Neuronal stem cell (in vitro differentiated cells): ENCODE data around the gene PTCD1.
"Not testable (repeated sequence)": the region's sequence is repeated elsewhere in the genome, so short reads cannot be mapped to it uniquely, and the experiment has no call there.

Experiments used
- DNase-seq: peaks from one replicate; pipeline ENCODE4 v3.0.0-alpha.2; 2013; ENCODE audit warnings: low spot score
- H2AFZ ChIP-seq: one replicate; pipeline ENCODE4 v1.6.1; 2013; ENCODE audit warnings: mild to moderate bottlenecking, low read length, inconsistent platforms
- H2AK5ac ChIP-seq: 2 replicates; pipeline ENCODE4 v1.6.1; 2013; ENCODE audit warnings: low read depth, mild to moderate bottlenecking, inconsistent platforms, low read length, moderate library complexity, mixed read lengths
- H2BK120ac ChIP-seq: 2 replicates; pipeline ENCODE4 v1.6.1; 2013; ENCODE audit warnings: low read depth, mild to moderate bottlenecking, inconsistent platforms, low read length, moderate library complexity, mixed read lengths
- H2BK12ac ChIP-seq: one replicate; pipeline ENCODE4 v1.6.1; 2013; ENCODE audit warnings: low read length, inconsistent platforms
- H2BK15ac ChIP-seq: 2 replicates; pipeline ENCODE4 v1.6.1; 2013; ENCODE audit warnings: mild to moderate bottlenecking, low read length, inconsistent platforms, mixed read lengths
- H2BK5ac ChIP-seq: one replicate; pipeline ENCODE4 v1.6.1; 2013; ENCODE audit warnings: inconsistent platforms, mild to moderate bottlenecking, low read length, moderate library complexity
- H3K14ac ChIP-seq: one replicate; pipeline ENCODE4 v1.6.1; 2013; ENCODE audit warnings: low read length, inconsistent platforms
- H3K18ac ChIP-seq: 2 replicates; pipeline ENCODE4 v1.6.1; 2013; ENCODE audit warnings: low read length, inconsistent platforms
- H3K23ac ChIP-seq: 2 replicates; pipeline ENCODE4 v1.6.1; 2013; ENCODE audit warnings: low read depth, mild to moderate bottlenecking, mixed read lengths, low read length, inconsistent platforms; ENCODE audit not compliant: poor library complexity
- H3K27ac ChIP-seq: replicated peaks from 3 replicates; pipeline ENCODE4 v1.5.1; 2013; ENCODE audit warnings: low read length, inconsistent platforms
- H3K27me3 ChIP-seq, 3 experiments: 2 replicates each; pipeline ENCODE4 v1.6.1; 2013; ENCODE audit warnings: low read length in 3 of 3, mild to moderate bottlenecking in 2 of 3, inconsistent platforms in 1 of 3, low read depth in 1 of 3, mixed read lengths in 1 of 3, moderate library complexity in 1 of 3; ENCODE audit not compliant: control insufficient read depth in 3 of 3, insufficient read depth in 3 of 3
- H3K36me3 ChIP-seq, 2 donors: replicated peaks in 1 of 2; 2 replicates each; pipeline ENCODE4 v1.6.1; 2013; ENCODE audit warnings: low read length in 2 of 2; ENCODE audit not compliant: control insufficient read depth in 2 of 2, insufficient read depth in 2 of 2
- H3K4ac ChIP-seq: 2 replicates; pipeline ENCODE4 v1.6.1; 2013; ENCODE audit warnings: inconsistent platforms, mild to moderate bottlenecking, low read length, moderate library complexity
- H3K4me1 ChIP-seq, 2 donors: 1 replicate in 1 of 2; 2 replicates in 1 of 2; pipeline ENCODE4 v1.6.1; 2013; ENCODE audit warnings: low read length in 2 of 2, low read depth in 1 of 2; ENCODE audit not compliant: control insufficient read depth in 2 of 2, insufficient read depth in 1 of 2
- H3K4me2 ChIP-seq: one replicate; pipeline ENCODE4 v1.6.1; 2013; ENCODE audit warnings: mild to moderate bottlenecking, low read length, inconsistent platforms; ENCODE audit not compliant: insufficient read depth, poor library complexity, severe bottlenecking
- H3K4me3 ChIP-seq, 2 donors: 2 replicates each; pipeline ENCODE4 v1.5.1; 2013; ENCODE audit warnings: low read length in 2 of 2, mild to moderate bottlenecking in 2 of 2, inconsistent platforms in 1 of 2, moderate library complexity in 1 of 2
- H3K79me1 ChIP-seq: one replicate; pipeline ENCODE4 v1.6.1; 2013; ENCODE audit warnings: low read depth, mild to moderate bottlenecking, inconsistent platforms, low read length, moderate library complexity
- H3K9ac ChIP-seq: one replicate; pipeline ENCODE4 v1.6.1; 2013; ENCODE audit warnings: mild to moderate bottlenecking, low read depth, low read length, inconsistent platforms; ENCODE audit not compliant: poor library complexity
- H3K9me3 ChIP-seq, 2 donors: replicated peaks in 1 of 2; 2 replicates each; pipeline versions ENCODE3 to v1.6.1; 2013; ENCODE audit warnings: low read length in 2 of 2, mild to moderate bottlenecking in 2 of 2, inconsistent platforms in 1 of 2, low read depth in 1 of 2, mixed read lengths in 1 of 2, moderate library complexity in 1 of 2; ENCODE audit not compliant: control insufficient read depth in 2 of 2, insufficient read depth in 1 of 2
- H4K8ac ChIP-seq: one replicate; pipeline ENCODE4 v1.6.1; 2013; ENCODE audit warnings: low read depth, mild to moderate bottlenecking, inconsistent platforms, low read length, moderate library complexity
- H4K91ac ChIP-seq: one replicate; pipeline ENCODE4 v1.6.1; 2013; ENCODE audit warnings: low read length, low read depth, mild to moderate bottlenecking, inconsistent platforms; ENCODE audit not compliant: poor library complexity
- WGBS, 2 donors: extraction: QIAGEN DNeasy Blood & Tissue Kit; methylation state at CpG; one replicate each; pipeline ENCODE4 v1.1.7; 2013; ENCODE audit warnings: missing lambda C conversion rate in 2 of 2, mixed read lengths in 1 of 2; ENCODE audit not compliant: insufficient read length in 2 of 2, insufficient replicate concordance in 1 of 2; ENCODE audit errors: extremely low coverage in 2 of 2; 5-methylcytosine and 5-hydroxymethylcytosine counted together

PTCD1 gene

GRCh38 chr7:99418260-99418659 lies 20.3 kb downstream of the PTCD1 start:
- Histone ChIP-seq H2AK5ac (no peak overlapping the region), H4K8ac (no peak overlapping the region), H2BK15ac (no peak overlapping the region), H4K91ac (no peak overlapping the region), H3K18ac (no peak overlapping the region), H3K79me1 (peaks cover 5% of the 10 kb centered on the region), H3K4ac (no peak overlapping the region), H3K4me1 (no peaks in the 10 kb centered on the region), H3K9me3 (no peaks in the 10 kb centered on the region), H3K14ac (no peak overlapping the region), H3K27ac (no peak overlapping the region), H2BK12ac (no peak overlapping the region), H3K27me3 (no peaks in the 10 kb centered on the region), H3K36me3 (peaks cover 47 to 96% of the 10 kb centered on the region in 2 donors), H2AFZ (no peak overlapping the region), H2BK120ac (no peak overlapping the region), H3K4me2 (no peak overlapping the region), H3K23ac (no peak overlapping the region), H3K9ac (no peak overlapping the region), H3K4me3 (no peak overlapping the region), H2BK5ac (no peak overlapping the region)
- WGBS, 2 donors, result no CpG with 5 or more reads among the region's 9 CpGs
- no peak for DNase-seq

GRCh38 chr7:99415513-99416127 lies 23.0 kb downstream of the PTCD1 start:
- H2BK120ac ChIP-seq, H2BK15ac ChIP-seq, DNase-seq, H3K4me3 ChIP-seq, H2AK5ac ChIP-seq, H3K27me3 ChIP-seq, H4K8ac ChIP-seq, H3K4me2 ChIP-seq, H2BK5ac ChIP-seq, H3K79me1 ChIP-seq, H3K4me1 ChIP-seq, H3K18ac ChIP-seq, H3K27ac ChIP-seq, H3K4ac ChIP-seq, H2BK12ac ChIP-seq, H4K91ac ChIP-seq, H3K23ac ChIP-seq, H3K9ac ChIP-seq, H2AFZ ChIP-seq, H3K9me3 ChIP-seq, H3K14ac ChIP-seq: not testable (repeated sequence)
- WGBS, 2 donors, result no CpG with 5 or more reads among the region's 17 CpGs
- peaks cover 51 to 97% of the 10 kb centered on the region in 2 donors for H3K36me3 ChIP-seq

GRCh38 chr7:99410635-99411034 lies 28.0 kb downstream of the PTCD1 start:
- H3K27me3 ChIP-seq, result no peaks in the 10 kb centered on the region
- no CpG with 5 or more reads among the region's 2 CpGs for WGBS, 2 donors

GRCh38 chr7:99409806-99410205 lies 28.8 kb downstream of the PTCD1 start:
- H3K36me3 ChIP-seq, result peaks cover 20 to 57% of the 10 kb centered on the region in 2 donors
- H3K23ac ChIP-seq, result no peak overlapping the region
- no peak for DNase-seq
- H3K4me3 ChIP-seq, result peak overlapping the region in 1 of 2 donors; percentile 95
- H3K14ac ChIP-seq, result no peak overlapping the region
- H4K91ac ChIP-seq, result no peak overlapping the region
- no peak overlapping the region for H3K4ac ChIP-seq
- no peak overlapping the region for H4K8ac ChIP-seq
- no peak overlapping the region for H2BK12ac ChIP-seq
- no CpG with 5 or more reads among the region's 3 CpGs for WGBS, 2 donors
- no peak overlapping the region for H3K18ac ChIP-seq
- H3K79me1 ChIP-seq, result peaks cover 17% of the 10 kb centered on the region
- no peak overlapping the region for H2AK5ac ChIP-seq
- H3K27ac ChIP-seq, result no peak overlapping the region
- H2AFZ ChIP-seq, result no peak overlapping the region
- no peaks in the 10 kb centered on the region for H3K27me3 ChIP-seq
- peak overlapping the region; percentile 66 for H3K4me2 ChIP-seq
- H3K9ac ChIP-seq, result no peak overlapping the region
- no peaks in the 10 kb centered on the region for H3K9me3 ChIP-seq
- no peak overlapping the region for H2BK15ac ChIP-seq
- H2BK5ac ChIP-seq, result no peak overlapping the region
- H3K4me1 ChIP-seq, result peaks cover 2 to 18% of the 10 kb centered on the region in 2 donors
- H2BK120ac ChIP-seq, result no peak overlapping the region

More at GRCh38 chr7:99410635-99411034, 28.0 kb downstream of the PTCD1 start:
- peaks cover 2 to 18% of the 10 kb centered on the region in 2 donors for H3K4me1 ChIP-seq
- no peak overlapping the region for H3K27ac ChIP-seq
- H3K18ac ChIP-seq, result no peak overlapping the region
- no peak overlapping the region for H3K23ac ChIP-seq
- H2BK120ac ChIP-seq, result no peak overlapping the region
- no peak overlapping the region for H3K14ac ChIP-seq
- no peak for DNase-seq
- no peak overlapping the region for H3K4ac ChIP-seq
- no peak overlapping the region for H3K9ac ChIP-seq
- H4K91ac ChIP-seq, result no peak overlapping the region
- no peaks in the 10 kb centered on the region for H3K9me3 ChIP-seq
- H3K4me2 ChIP-seq, result no peak overlapping the region
- H3K4me3 ChIP-seq, result no peak overlapping the region
- H4K8ac ChIP-seq, result no peak overlapping the region
- H2BK12ac ChIP-seq, result no peak overlapping the region
- H2BK5ac ChIP-seq, result no peak overlapping the region
- H2BK15ac ChIP-seq, result no peak overlapping the region
- no peak overlapping the region for H2AK5ac ChIP-seq
- peaks cover 20 to 58% of the 10 kb centered on the region in 2 donors for H3K36me3 ChIP-seq
- H3K79me1 ChIP-seq, result peaks cover 14% of the 10 kb centered on the region
- H2AFZ ChIP-seq, result no peak overlapping the region
